ENCODE data around the gene CNTNAP2.

Gene CNTNAP2

DNA sequence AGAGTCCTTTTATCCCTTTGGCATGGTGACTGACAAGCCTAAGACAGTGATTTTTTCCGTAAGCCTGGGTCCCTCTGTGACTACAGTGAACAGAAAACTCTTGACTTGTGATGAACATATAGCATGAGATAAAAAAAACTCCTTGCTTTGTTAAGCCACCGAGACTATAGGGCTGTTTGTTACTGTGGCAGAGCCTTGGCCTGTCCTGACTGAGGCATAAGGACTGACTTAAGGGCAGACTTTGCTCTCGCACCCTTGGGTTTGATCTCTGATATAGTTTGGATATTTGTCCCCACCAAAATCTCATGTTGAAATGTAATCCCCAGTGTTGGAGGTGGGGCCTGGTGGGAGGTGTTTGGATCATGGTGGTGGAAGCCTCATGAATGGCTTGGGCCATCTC is 2157.5 kb downstream of the CNTNAP2 start:
- TF ChIP-seq, protein P1, sequence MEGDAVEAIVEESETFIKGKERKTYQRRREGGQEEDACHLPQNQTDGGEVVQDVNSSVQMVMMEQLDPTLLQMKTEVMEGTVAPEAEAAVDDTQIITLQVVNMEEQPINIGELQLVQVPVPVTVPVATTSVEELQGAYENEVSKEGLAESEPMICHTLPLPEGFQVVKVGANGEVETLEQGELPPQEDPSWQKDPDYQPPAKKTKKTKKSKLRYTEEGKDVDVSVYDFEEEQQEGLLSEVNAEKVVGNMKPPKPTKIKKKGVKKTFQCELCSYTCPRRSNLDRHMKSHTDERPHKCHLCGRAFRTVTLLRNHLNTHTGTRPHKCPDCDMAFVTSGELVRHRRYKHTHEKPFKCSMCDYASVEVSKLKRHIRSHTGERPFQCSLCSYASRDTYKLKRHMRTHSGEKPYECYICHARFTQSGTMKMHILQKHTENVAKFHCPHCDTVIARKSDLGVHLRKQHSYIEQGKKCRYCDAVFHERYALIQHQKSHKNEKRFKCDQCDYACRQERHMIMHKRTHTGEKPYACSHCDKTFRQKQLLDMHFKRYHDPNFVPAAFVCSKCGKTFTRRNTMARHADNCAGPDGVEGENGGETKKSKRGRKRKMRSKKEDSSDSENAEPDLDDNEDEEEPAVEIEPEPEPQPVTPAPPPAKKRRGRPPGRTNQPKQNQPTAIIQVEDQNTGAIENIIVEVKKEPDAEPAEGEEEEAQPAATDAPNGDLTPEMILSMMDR (IDR thresholded peaks at IDR 0.05; ENCODE audit: low read depth, low read length, missing control alignments) = no peak
- no peak for DNase-seq (ENCODE audit: extremely low read depth, low read depth)
- H3K4me3 ChIP-seq (replicated peaks; ENCODE audit: low read depth, low read length) = no peak overlapping the region

DNA sequence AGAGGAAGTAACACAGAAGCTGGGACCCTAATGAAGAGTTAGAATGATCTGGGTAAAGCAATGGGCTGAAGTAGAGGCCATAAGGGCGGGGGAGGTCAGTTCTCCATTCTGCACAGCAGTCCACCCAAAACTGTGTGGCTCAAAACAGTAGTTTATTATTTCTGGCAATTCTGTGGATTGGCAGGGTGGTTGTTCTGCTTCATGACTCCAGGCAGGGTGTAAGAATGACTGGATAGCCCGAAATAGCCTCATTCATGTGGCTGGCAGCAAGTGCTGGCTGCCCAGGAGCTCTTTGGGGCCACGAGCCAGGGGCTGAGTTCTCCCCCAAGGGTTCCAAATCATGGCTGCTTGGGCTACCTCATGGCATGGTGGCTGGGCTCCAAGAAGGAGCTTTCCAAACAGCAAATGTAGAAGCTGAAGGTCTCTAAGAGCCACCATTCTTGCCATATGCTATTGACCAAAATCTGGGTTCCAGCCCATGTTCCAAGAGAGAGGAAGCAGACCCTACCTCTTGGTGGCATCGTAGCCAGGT is 2158.8 kb downstream of the CNTNAP2 start:
- no peak overlapping the region for H3K4me3 ChIP-seq (replicated peaks; ENCODE audit: low read depth, low read length)
- DNase-seq (ENCODE audit: extremely low read depth, low read depth) = no peak
- TF ChIP-seq, protein P1 (IDR thresholded peaks at IDR 0.05; ENCODE audit: low read depth, low read length, missing control alignments) = no peak

DNA sequence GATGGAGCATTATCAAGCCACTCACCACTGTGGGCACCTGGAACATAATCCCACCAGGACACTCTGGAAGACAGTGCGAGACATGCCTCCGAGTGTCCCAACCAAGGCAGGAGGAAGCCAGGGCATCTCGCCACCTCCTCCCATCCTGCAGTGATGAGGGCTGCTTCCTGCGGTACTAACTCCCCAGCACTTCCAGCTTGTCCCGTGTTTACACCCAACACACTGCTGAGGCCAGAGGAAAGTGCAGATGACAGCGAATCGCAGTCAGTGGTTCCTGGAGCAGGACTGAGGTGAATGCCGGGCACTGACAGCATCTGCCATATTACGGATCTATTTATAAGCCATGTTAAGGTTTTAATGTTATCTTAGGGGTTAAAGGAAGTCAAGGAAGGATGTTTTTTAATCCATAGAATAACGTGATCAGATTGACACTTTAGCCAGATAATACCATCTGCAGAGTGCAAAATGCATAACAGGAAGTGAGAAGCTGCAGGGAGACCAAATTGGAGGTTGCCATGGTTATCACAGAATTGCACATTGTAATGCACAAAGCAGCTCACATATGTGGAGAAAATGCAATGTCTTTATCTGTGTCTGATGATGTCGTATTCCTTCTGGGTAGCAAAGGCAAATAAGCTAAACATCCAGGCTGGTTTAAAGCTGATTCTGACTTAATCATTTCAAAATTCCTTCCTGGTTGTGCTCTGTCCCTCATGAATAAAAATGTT is 2159.9 kb downstream of the CNTNAP2 start:
- no peak for DNase-seq (ENCODE audit: extremely low read depth, low read depth)
- TF ChIP-seq, protein P1 (IDR thresholded peaks at IDR 0.05; ENCODE audit: low read depth, low read length, missing control alignments) = no peak
- no peak overlapping the region for H3K4me3 ChIP-seq (replicated peaks; ENCODE audit: low read depth, low read length)

DNA sequence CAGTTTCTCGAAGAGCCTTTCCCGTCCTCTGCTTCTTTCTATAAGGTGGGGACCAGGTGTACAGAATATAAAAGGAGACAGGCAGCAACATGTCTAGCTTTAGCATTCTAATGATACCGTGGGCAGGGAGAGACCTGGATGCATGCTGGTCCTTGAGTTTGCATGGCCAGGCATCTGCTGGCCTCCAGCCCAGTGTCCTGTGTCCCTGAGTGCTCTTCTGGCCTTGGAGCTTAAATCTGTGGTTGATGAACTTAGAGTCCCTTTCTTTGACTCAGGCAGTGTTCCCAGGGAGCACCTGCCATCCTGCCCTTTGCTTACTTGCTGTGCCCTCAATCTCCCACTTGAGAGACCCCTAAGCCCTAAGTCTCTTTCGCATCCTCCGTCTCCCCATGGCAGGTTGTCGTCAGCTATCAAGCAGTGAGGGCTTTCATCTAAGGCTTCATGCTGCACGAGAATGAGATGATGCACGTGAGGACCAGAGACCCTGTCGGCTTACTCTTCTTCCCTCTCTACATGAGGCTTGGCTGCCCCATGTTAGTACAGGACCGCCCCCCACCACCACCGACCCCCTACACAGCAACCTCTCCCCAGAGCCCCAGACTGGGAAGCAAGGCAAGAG is 2160.6 kb downstream of the CNTNAP2 start:
- TF ChIP-seq, protein P1 (IDR thresholded peaks at IDR 0.05; ENCODE audit: low read depth, low read length, missing control alignments) = no peak
- H3K4me3 ChIP-seq (replicated peaks; ENCODE audit: low read depth, low read length) = no peak overlapping the region
- no peak for DNase-seq (ENCODE audit: extremely low read depth, low read depth)

DNA sequence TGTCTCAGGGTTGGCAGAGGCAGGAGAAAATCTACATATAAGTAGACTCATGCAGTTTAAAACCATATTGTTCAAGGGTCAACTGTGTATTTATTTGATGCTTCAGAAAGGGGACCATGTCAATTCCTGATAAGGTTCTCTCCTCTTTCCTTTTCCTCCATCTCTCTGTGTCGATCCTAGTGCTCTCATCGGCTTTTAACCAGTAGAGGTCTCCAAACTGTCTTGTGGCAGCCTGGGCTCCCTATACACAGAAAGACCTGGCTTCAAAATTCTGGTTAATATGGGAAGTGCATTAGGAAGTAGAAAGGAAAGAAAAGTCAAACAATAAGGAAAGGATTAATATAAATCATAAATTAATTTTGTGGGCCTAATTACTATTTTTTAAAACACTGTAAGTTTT is 2169.5 kb downstream of the CNTNAP2 start:
- H3K4me3 ChIP-seq (replicated peaks; ENCODE audit: low read depth, low read length) = no peak overlapping the region
- DNase-seq (ENCODE audit: extremely low read depth, low read depth) = no peak
- TF ChIP-seq, protein P1 (IDR thresholded peaks at IDR 0.05; ENCODE audit: low read depth, low read length, missing control alignments) = no peak

DNA sequence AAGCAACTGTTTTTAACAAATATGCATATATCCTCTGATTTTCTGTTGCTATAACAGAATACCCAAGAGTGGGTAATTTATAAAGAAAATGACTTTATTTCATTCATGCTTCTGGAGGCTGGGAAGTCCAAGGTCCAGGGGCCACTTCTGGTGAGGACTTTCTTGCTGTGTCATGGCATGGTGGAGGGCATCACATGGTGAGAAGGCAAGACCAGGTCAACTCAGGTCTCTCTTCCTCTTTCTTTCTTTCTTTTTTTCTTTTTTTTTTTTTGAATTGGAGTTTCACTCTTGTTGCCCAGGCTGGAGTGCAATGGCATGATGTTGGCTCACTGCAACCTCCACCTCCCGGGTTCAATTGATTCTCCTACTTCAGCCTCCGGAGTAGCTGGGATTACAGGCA is 2170.9 kb downstream of the CNTNAP2 start:
- TF ChIP-seq, protein P1 (IDR thresholded peaks at IDR 0.05; ENCODE audit: low read depth, low read length, missing control alignments) = no peak
- no peak for DNase-seq (ENCODE audit: extremely low read depth, low read depth)
- H3K4me3 ChIP-seq (replicated peaks; ENCODE audit: low read depth, low read length) = no peak overlapping the region
